Stimulated activated CD8-positive, alpha-beta memory T cell treated with anti-CD3 and anti-CD28 coated beads, Interleukin-12 subunit alpha, Interleukin-12 subunit beta, amount 100 ng/mL, for 24 hours (primary cell): ENCODE measurements around the gene CCNA1.

Source experiments
- DNase-seq: peaks from one replicate; pipeline ENCODE4 v3.0.0-alpha.2; 2020; ENCODE audit errors: extremely low read depth

CCNA1 gene

GRCh38 chr13:36432106-36432544 is at the start of gene CCNA1:
TSS of gene CCNA1 (plus strand) at chr13:36432495. CDS start at chr13:36433057, 562 bp downstream.
- DNase-seq: no peak

- DNase-seq: no peak
Observed at GRCh38 chr13:36385489-36385888, 46.8 kb upstream of the CCNA1 start.

GRCh38 chr13:36395280-36395679 is 37.0 kb upstream of the CCNA1 start:
- no peak for DNase-seq

GRCh38 chr13:36405151-36405550 is 27.1 kb upstream of the CCNA1 start:
- DNase-seq: no peak

GRCh38 chr13:36412736-36413135 is 19.6 kb upstream of the CCNA1 start:
- DNase-seq: no peak

- no peak for DNase-seq
Observed at GRCh38 chr13:36413161-36413560, 19.1 kb upstream of the CCNA1 start.

GRCh38 chr13:36414461-36414860 is 17.8 kb upstream of the CCNA1 start:
- no peak for DNase-seq

- DNase-seq: no peak
Observed at GRCh38 chr13:36417331-36417730, 15.0 kb upstream of the CCNA1 start.

- no peak for DNase-seq
Observed at GRCh38 chr13:36418022-36418805, 14.1 kb upstream of the CCNA1 start.

- no peak for DNase-seq
Observed at GRCh38 chr13:36420437-36420891, 11.8 kb upstream of the CCNA1 start.

- DNase-seq: no peak
Observed at GRCh38 chr13:36421447-36421846, 10.8 kb upstream of the CCNA1 start.

GRCh38 chr13:36428086-36428485 is 4.2 kb upstream of the CCNA1 start:
- DNase-seq: no peak

- DNase-seq: no peak
Observed at GRCh38 chr13:36430247-36431203, 1.8 kb upstream of the CCNA1 start.

- no peak for DNase-seq
Observed at GRCh38 chr13:36431204-36432105, 840 bp upstream of the CCNA1 start.

GRCh38 chr13:36436811-36437210 is 4.5 kb downstream of the CCNA1 start:
- no peak for DNase-seq

GRCh38 chr13:36438594-36439483 is 6.5 kb downstream of the CCNA1 start:
- no peak for DNase-seq

GRCh38 chr13:36445278-36445677 is 13.0 kb downstream of the CCNA1 start:
- DNase-seq: no peak

- no peak for DNase-seq
Observed at GRCh38 chr13:36445891-36446351, 13.6 kb downstream of the CCNA1 start.

- DNase-seq: no peak
Observed at GRCh38 chr13:36447501-36447900, 15.2 kb downstream of the CCNA1 start.

- DNase-seq: no peak
Observed at GRCh38 chr13:36450534-36450933, 18.2 kb downstream of the CCNA1 start.
